ENCODE data around the gene PRUNE2. TPM values are rescaled to one million over a fixed set of nuclear protein-coding genes. Genes with fewer than 3 reads are reported as not detected.

PRUNE2 gene
- total RNA-seq, 4 donors from 2014 or later, result 67.6 to 105 (median 95.6) TPM

GRCh38 chr9:76638001-76638400 is 267.9 kb downstream of the PRUNE2 start:
- in situ Hi-C loops (cut with MboI; ENCODE audit: low pct_ligation_motif_present in 1 of 4, low pct_unique_long_range_greater_than_20kb in 1 of 4, low sequenced_read_pairs in 3 of 4), result no loop called here
- Histone ChIP-seq H3K4me1 (peaks cover 0 to 7% (median 0%) of the 10 kb centered on the region in 4 donors), H3K27me3 (no peaks in the 10 kb centered on the region), H3K36me3 (no peaks in the 10 kb centered on the region), H3K27ac (no peak overlapping the region), H3K4me3 (no peak overlapping the region), H3K9me3 (no peaks in the 10 kb centered on the region)
- WGBS, 2 donors (ENCODE audit: low coverage in 1 of 2), result 95% methylated on average over 4 of the region's 4 CpGs; no CpG with 5 or more reads in 1 of the 2 donors
- no peak for TF ChIP-seq EP300 (IDR thresholded peaks at IDR 0.05; ENCODE audit: low read depth)
- no peak for TF ChIP-seq CTCF (IDR thresholded peaks at IDR 0.05)
- TF ChIP-seq POLR2A (IDR thresholded peaks at IDR 0.05), result no peak
- intact Hi-C loops (cut with DNase I; ENCODE audit: low total_unique reads), result no loop called here
- no peak for DNase-seq

GRCh38 chr9:76637416-76637815 is 268.5 kb downstream of the PRUNE2 start:
- no peak for DNase-seq
- 84 to 96% methylated on average over 2 of the region's 2 CpGs for WGBS, 2 donors (ENCODE audit: low coverage in 1 of 2)
- H3K4me3 ChIP-seq, result no peak overlapping the region
- peaks cover 0 to 7% (median 0%) of the 10 kb centered on the region in 4 donors for H3K4me1 ChIP-seq
- intact Hi-C loops (cut with DNase I; ENCODE audit: low total_unique reads) (no loop called here), in situ Hi-C loops (cut with MboI; ENCODE audit: low pct_ligation_motif_present in 1 of 4, low pct_unique_long_range_greater_than_20kb in 1 of 4, low sequenced_read_pairs in 3 of 4) (no loop called here)
- H3K9me3 ChIP-seq, result no peaks in the 10 kb centered on the region
- TF ChIP-seq POLR2AphosphoS5 (IDR thresholded peaks at IDR 0.05), result no peak
- no peak for TF ChIP-seq CTCF (IDR thresholded peaks at IDR 0.05)
- TF ChIP-seq POLR2A (IDR thresholded peaks at IDR 0.05), result no peak
- H3K27me3 ChIP-seq, result no peaks in the 10 kb centered on the region
- no peak overlapping the region for H3K27ac ChIP-seq
- no peaks in the 10 kb centered on the region for H3K36me3 ChIP-seq

- no peaks in the 10 kb centered on the region for H3K9me3 ChIP-seq
- peaks cover 0 to 7% (median 0%) of the 10 kb centered on the region in 4 donors for H3K4me1 ChIP-seq
- no peaks in the 10 kb centered on the region for H3K27me3 ChIP-seq
- in situ Hi-C loops (cut with MboI; ENCODE audit: low pct_ligation_motif_present in 1 of 4, low pct_unique_long_range_greater_than_20kb in 1 of 4, low sequenced_read_pairs in 3 of 4) (no loop called here), intact Hi-C loops (cut with DNase I; ENCODE audit: low total_unique reads) (no loop called here)
- H3K4me3 ChIP-seq, result no peak overlapping the region
- 58 to 82% methylated on average over 1 of the region's 1 CpG for WGBS, 2 donors (ENCODE audit: low coverage in 1 of 2)
- H3K36me3 ChIP-seq, result no peaks in the 10 kb centered on the region
- no peak for TF ChIP-seq EP300 (IDR thresholded peaks at IDR 0.05; ENCODE audit: low read depth)
- no peak for TF ChIP-seq POLR2A (IDR thresholded peaks at IDR 0.05)
- no peak for TF ChIP-seq POLR2AphosphoS5 (IDR thresholded peaks at IDR 0.05)
- TF ChIP-seq CTCF (IDR thresholded peaks at IDR 0.05), result no peak
- no peak for DNase-seq
- no peak overlapping the region for H3K27ac ChIP-seq
Measured at GRCh38 chr9:76634356-76635054, 271.4 kb downstream of the PRUNE2 start.

- Histone ChIP-seq H3K9me3 (no peaks in the 10 kb centered on the region), H3K27ac (no peak overlapping the region), H3K27me3 (no peaks in the 10 kb centered on the region), H3K36me3 (peaks cover 0 to 6% (median 0%) of the 10 kb centered on the region in 4 donors), H3K4me3 (no peak overlapping the region), H3K4me1 (peaks cover 0 to 7% (median 0%) of the 10 kb centered on the region in 4 donors)
- no peak for TF ChIP-seq EP300 (IDR thresholded peaks at IDR 0.05; ENCODE audit: low read depth)
- WGBS, 2 donors (ENCODE audit: low coverage in 1 of 2), result 71 to 73% methylated on average over 3 of the region's 3 CpGs
- intact Hi-C loops (cut with DNase I; ENCODE audit: low total_unique reads), result no loop called here
- in situ Hi-C loops (cut with MboI; ENCODE audit: low pct_ligation_motif_present in 1 of 4, low pct_unique_long_range_greater_than_20kb in 1 of 4, low sequenced_read_pairs in 3 of 4), result no loop called here
- DNase-seq, result no peak
Measured at GRCh38 chr9:76630916-76631315, 275.0 kb downstream of the PRUNE2 start.

All from transverse colon (tissue), 4 donors.